ENCODE measurements around the gene KLHDC7A.

DNA sequence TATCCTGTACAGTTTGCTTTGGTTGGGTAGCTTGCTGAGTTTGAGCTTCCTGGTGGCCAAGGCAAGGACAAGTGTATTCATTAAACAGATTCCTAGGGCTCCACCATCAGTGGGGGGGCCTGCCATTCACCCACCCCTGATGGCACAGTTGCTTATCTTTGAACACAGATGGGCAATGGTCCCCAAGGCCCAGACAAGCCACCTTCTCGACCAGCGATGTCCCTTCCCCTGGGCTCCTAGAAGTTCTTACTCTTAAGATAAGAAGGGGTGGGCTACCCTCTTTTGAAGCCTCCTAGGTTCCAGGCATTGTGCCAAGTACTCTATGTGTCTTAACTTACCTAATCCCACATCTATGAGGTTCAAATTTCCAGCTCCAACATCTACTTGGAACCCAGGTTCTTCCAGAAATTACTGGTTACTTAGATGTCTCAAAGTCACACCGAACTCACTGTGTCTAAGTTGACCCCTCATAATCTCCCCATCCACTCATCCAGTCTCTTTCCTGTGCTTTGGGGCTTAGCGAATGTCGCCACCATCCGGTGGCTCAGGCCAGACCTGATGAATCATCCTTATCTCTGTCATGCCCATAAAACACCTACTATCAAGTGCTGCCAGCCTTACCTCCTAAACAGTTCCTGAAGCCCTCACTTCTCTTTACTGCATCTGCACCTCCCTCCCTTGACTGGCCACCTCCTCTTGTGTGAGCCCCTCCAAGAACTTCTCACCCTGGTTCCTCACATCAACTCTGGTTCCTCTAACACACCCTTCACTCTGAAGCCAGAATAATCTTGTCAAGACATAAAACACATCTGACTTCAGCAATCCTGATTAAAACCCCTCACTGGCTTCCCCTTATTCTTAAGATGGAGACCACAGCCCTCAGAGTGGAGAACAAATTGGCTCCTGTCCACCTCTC, 50.1 kb downstream of the KLHDC7A start:
- TF ChIP-seq CTCF (IDR thresholded peaks at IDR 0.05; ENCODE audit: insufficient read depth, low read length) (no peak), GABPA (IDR thresholded peaks at IDR 0.05; ENCODE audit: low read depth) (no peak)
- TF ChIP-seq, protein P1, sequence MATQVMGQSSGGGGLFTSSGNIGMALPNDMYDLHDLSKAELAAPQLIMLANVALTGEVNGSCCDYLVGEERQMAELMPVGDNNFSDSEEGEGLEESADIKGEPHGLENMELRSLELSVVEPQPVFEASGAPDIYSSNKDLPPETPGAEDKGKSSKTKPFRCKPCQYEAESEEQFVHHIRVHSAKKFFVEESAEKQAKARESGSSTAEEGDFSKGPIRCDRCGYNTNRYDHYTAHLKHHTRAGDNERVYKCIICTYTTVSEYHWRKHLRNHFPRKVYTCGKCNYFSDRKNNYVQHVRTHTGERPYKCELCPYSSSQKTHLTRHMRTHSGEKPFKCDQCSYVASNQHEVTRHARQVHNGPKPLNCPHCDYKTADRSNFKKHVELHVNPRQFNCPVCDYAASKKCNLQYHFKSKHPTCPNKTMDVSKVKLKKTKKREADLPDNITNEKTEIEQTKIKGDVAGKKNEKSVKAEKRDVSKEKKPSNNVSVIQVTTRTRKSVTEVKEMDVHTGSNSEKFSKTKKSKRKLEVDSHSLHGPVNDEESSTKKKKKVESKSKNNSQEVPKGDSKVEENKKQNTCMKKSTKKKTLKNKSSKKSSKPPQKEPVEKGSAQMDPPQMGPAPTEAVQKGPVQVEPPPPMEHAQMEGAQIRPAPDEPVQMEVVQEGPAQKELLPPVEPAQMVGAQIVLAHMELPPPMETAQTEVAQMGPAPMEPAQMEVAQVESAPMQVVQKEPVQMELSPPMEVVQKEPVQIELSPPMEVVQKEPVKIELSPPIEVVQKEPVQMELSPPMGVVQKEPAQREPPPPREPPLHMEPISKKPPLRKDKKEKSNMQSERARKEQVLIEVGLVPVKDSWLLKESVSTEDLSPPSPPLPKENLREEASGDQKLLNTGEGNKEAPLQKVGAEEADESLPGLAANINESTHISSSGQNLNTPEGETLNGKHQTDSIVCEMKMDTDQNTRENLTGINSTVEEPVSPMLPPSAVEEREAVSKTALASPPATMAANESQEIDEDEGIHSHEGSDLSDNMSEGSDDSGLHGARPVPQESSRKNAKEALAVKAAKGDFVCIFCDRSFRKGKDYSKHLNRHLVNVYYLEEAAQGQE (IDR thresholded peaks at IDR 0.05; ENCODE audit: insufficient replicate concordance, low read depth), result no peak
